Testis (tissue), 3 donors: ENCODE results near the gene CNIH3. TPM values are rescaled to one million over a fixed set of nuclear protein-coding genes. Genes with fewer than 3 reads are reported as not detected.

ENCODE experiments used
- DNase-seq: peaks from one replicate; pipeline ENCODE4 v3.0.0-alpha.2; 2019
- H3K27ac ChIP-seq, 2 donors: fragments of 200-600 bp; sonication (generic); one replicate each; pipeline ENCODE4 v1.5.1; 2019
- H3K27me3 ChIP-seq: fragments of 200-600 bp; sonication (generic); one replicate; pipeline ENCODE4 v1.5.1; 2019
- H3K36me3 ChIP-seq: fragments of 200-600 bp; sonication (generic); one replicate; pipeline ENCODE4 v1.5.1; 2017; ENCODE audit warnings: low read depth; ENCODE audit errors: missing control alignments
- H3K4me1 ChIP-seq: fragments of 200-600 bp; sonication (generic); one replicate; pipeline ENCODE4 v1.5.1; 2019
- H3K4me3 ChIP-seq, 2 donors: fragments of 200-600 bp; sonication (generic); one replicate each; pipeline ENCODE4 v1.5.1; 2017 to 2019
- H3K9me3 ChIP-seq: fragments of 200-600 bp; sonication (generic); one replicate; pipeline ENCODE4 v1.5.1; 2017
- POLR2A ChIP-seq: fragments of 450-650 bp; IDR thresholded peaks from one replicate; pipeline ENCODE4 v1.6.1; 2017; ENCODE audit warnings: antibody characterized with exemption, mild to moderate bottlenecking, moderate library complexity
- WGBS, 2 donors: methylation state at CpG; one replicate each; pipeline ENCODE4 v1.1.5; 2018; 5-methylcytosine and 5-hydroxymethylcytosine counted together
- intact Hi-C: fragments of 100-400 bp; cut with DNase I; formaldehyde crosslinking; loops from one replicate; pipeline ENCODE4 v1.15.1; 2023; ENCODE audit warnings: low total_unique reads
- polyA plus RNA-seq: library from polyadenylated mRNA; stranded (reverse); fragments of 350-450 nt; fragmentation: Illumina TruSeq; extraction: RNeasy Lipid Tissue Mini Kit (QIAGEN cat#74804); gene quantifications from one replicate; pipeline ENCODE4 v1.2.3, GENCODE V29; 2014; ENCODE audit warnings: low read depth, low replicate concordance; ENCODE audit not compliant: insufficient read depth
- total RNA-seq, 2 donors: library from RNA; depleted of rRNA; stranded (reverse); fragments of >200 nt; gene quantifications; one replicate each; pipeline ENCODE4 v1.2.3, GENCODE V29; 2016
- TF ChIP-seq, protein P1 (sequence below), 3 experiments: fragments of 450-650 bp in 2 of 3; fragments of 200-600 bp in 1 of 3; sonication (generic) in 1 of 3; IDR thresholded peaks; one replicate each; pipeline ENCODE4 v1.5.1; 2016 to 2019; ENCODE audit warnings: antibody characterized with exemption in 3 of 3, mild to moderate bottlenecking in 2 of 3, moderate library complexity in 1 of 3

Gene CNIH3
- total and polyA plus RNA-seq, 3 donors from 2014 or later, result 8.5 to 9.8 (median 8.5) TPM

DNA sequence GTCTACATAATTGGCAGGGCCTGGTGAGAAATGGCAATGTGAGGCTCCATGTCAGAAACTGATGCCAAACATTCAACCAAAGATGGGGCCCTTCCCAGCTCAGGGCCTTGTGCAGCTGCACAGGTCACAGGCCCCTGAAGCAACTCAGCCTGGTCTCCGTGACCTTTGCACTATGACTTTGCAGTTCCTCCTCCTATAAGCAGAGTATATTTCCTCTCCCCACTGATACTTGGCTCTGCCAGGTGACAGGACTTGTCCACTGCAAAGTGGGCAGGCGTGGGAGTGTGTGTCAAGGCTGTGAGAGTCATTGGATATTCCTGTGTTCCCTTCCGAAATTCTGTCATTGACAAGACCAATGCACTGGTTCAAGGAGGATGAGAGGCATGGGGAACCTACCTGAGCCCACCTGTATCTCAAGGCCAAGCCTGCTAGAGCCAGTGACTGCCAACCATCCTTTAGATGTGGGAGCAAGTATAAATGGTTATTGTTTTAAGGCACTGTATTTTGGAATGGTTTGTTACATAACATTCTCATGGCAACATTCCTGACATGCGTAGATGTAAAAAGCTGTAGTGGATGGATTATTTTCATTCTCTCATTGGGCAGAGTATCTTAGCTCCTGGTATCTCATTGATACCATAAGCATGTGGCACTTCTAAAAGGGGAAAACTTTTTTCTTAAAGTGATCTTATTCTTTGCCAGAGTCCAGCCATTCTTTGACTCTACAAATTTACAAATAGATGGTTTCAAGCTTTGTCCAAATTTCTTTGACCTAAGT is 75.2 kb downstream of the CNIH3 start:
- DNase-seq, result no peak
- H3K27me3 ChIP-seq, result no peaks in the 10 kb centered on the region
- no peak overlapping the region for H3K27ac ChIP-seq
- 59 to 65% methylated on average over 4 of the region's 4 CpGs for WGBS, 2 donors
- no peak overlapping the region for H3K4me3 ChIP-seq
- no peaks in the 10 kb centered on the region for H3K9me3 ChIP-seq
- TF ChIP-seq POLR2A, result no peak
- TF ChIP-seq, protein P1, sequence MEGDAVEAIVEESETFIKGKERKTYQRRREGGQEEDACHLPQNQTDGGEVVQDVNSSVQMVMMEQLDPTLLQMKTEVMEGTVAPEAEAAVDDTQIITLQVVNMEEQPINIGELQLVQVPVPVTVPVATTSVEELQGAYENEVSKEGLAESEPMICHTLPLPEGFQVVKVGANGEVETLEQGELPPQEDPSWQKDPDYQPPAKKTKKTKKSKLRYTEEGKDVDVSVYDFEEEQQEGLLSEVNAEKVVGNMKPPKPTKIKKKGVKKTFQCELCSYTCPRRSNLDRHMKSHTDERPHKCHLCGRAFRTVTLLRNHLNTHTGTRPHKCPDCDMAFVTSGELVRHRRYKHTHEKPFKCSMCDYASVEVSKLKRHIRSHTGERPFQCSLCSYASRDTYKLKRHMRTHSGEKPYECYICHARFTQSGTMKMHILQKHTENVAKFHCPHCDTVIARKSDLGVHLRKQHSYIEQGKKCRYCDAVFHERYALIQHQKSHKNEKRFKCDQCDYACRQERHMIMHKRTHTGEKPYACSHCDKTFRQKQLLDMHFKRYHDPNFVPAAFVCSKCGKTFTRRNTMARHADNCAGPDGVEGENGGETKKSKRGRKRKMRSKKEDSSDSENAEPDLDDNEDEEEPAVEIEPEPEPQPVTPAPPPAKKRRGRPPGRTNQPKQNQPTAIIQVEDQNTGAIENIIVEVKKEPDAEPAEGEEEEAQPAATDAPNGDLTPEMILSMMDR (IDR thresholded peaks at IDR 0.05), result no peak
- intact Hi-C loops, result no loop called here
- no peaks in the 10 kb centered on the region for H3K4me1 ChIP-seq
- no peaks in the 10 kb centered on the region for H3K36me3 ChIP-seq

DNA sequence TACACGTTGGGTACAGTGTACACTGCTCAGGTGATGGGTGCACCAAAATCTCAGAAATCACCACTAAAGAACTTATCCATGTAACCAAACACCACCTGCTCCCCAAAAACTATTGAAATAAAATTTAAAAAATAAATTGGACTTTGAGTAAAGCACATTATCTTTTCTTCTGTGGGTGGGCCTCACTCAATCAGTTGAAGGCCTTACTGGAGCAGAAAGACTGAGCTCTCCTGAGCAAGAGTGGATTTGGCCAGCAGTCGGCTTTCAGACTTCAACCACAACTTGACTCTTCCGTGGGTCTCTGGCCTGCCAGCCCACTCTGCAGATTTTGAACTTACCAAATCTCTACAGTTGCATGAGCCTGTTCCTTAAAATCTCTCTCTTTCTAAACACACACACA is 78.9 kb downstream of the CNIH3 start:
- no peaks in the 10 kb centered on the region for H3K9me3 ChIP-seq
- no peaks in the 10 kb centered on the region for H3K27me3 ChIP-seq
- TF ChIP-seq, protein P1 (IDR thresholded peaks at IDR 0.05), result no peak
- no peak for TF ChIP-seq POLR2A
- intact Hi-C loops, result no loop called here
- DNase-seq, result no peak
- H3K4me3 ChIP-seq, result no peak overlapping the region
- no peaks in the 10 kb centered on the region for H3K36me3 ChIP-seq
- 85 to 94% methylated on average over 3 of the region's 3 CpGs for WGBS, 2 donors
- H3K4me1 ChIP-seq, result no peaks in the 10 kb centered on the region
- H3K27ac ChIP-seq, result no peak overlapping the region

DNA sequence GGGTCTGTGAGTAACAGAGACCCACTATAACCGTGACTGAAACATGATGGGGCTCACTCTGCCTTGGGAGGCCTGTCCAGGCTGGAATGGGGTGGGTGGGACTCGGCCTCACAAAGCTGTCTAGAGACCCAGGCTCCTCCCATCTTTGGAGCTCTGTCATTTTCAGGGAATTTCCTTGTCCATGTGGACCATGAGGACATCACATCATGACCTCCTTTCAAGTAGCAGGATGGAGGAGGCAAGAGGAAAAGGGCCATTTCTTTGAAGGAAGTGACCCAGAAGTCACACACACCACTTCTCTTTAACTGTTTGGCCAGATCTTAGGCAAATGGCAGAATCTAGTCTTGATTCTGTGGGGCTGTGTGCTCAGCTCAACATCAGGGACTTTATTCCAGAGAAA is 79.9 kb downstream of the CNIH3 start:
- Histone ChIP-seq H3K9me3 (no peaks in the 10 kb centered on the region), H3K27ac (no peak overlapping the region), H3K4me3 (no peak overlapping the region), H3K36me3 (no peaks in the 10 kb centered on the region), H3K4me1 (no peaks in the 10 kb centered on the region), H3K27me3 (no peaks in the 10 kb centered on the region)
- TF ChIP-seq, protein P1 (IDR thresholded peaks at IDR 0.05), result no peak
- no peak for TF ChIP-seq POLR2A
- WGBS, 2 donors, result 85 to 88% methylated on average over 2 of the region's 2 CpGs
- intact Hi-C loops, result no loop called here
- DNase-seq, result no peak

DNA sequence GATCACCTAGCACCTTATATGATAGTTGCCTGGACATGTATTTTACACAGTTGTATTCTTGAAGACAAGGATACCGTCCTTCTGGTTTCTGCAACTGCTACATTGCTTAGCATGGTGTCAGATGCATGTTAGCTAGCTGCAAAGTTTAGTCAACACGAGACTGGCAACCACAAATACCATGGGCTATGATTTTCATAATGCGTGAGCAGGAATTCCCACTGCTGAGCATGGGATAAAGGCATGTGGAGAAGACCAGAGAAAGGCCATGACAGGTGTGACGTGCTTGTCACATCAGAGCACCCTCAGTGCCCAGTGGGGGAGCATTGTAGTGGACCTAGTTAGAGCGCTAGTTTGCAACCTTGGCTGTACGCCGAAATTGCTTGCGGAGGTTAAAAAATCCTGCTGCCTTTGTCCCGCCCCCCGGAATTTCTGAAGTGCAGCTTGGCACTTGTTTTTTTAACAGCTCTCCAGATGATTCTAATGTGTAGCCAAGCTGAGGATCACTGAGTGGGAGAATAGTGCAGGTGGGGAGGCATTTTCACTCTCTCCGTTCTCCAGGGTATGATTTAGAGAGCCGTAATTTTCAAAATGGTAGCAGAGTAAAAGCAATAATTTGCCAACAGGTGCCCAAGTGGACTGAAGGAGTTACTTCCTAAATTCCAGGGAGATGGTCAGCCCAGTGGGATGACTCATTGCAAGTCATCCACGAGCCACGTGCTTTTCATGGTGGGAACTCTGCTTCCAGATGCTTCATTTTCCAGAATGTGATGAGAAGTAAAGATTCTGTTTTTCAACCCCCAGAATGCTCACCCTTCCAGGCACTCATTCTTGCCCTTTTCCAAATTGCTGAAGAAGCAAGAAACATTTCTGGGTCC is 81.0 kb downstream of the CNIH3 start:
- H3K36me3 ChIP-seq, result no peaks in the 10 kb centered on the region
- TF ChIP-seq, protein P1 (IDR thresholded peaks at IDR 0.05), result no peak
- no peak overlapping the region for H3K4me3 ChIP-seq
- DNase-seq, result no peak
- H3K27me3 ChIP-seq, result no peaks in the 10 kb centered on the region
- no peak overlapping the region for H3K27ac ChIP-seq
- intact Hi-C loops, result no loop called here
- H3K9me3 ChIP-seq, result no peaks in the 10 kb centered on the region
- 87 to 92% methylated on average over 14 of the region's 14 CpGs for WGBS, 2 donors
- no peaks in the 10 kb centered on the region for H3K4me1 ChIP-seq
